Panc1 (cell line): ENCODE results near the gene LEPROT.

ENCODE experiments used
- SIN3A ChIP-seq: IDR thresholded peaks from 2 replicates; pipeline ENCODE4 v1.6.1; 2012; ENCODE audit warnings: low read depth, mild to moderate bottlenecking, low read length, moderate library complexity, borderline replicate concordance; ENCODE audit not compliant: insufficient read depth
- TCF7L2 ChIP-seq: IDR thresholded peaks from 2 replicates; pipeline ENCODE4 v1.6.1; 2011; ENCODE audit warnings: mild to moderate bottlenecking, low read depth, low read length, inconsistent platforms

DNA sequence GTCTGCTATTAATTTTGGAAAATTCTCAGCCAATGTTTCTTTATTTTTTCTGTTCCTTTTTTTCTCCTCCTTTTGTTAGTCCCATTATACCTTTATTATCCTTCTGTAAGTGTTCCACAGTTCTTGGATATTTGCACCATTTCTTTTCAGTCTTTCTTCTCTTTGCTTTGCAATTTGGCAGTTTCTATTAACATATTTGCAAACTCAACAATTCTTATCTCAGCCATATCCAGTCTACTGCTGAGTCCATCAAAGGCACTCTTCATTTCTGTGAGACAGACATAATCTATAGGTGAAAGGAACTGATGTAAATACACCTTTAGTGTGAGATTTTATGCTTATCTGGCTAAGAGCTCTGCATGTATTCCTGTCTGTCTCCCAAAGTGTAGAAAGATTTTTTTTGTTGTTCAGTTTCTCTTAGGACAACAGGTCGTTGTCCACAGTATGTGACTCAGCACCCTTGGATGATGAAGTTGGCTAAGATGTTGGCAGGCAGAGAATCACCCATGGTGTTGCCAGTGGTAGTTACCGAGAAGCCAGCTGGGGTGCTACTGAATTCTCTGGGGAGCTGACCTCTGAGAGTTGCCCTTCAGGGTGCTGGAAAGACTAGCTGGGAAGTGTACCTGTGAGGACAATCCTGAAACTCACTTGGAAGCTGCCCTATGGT lies 38.4 kb downstream of the LEPROT start:
- no peak for TF ChIP-seq TCF7L2
- no peak for TF ChIP-seq SIN3A
